ENCODE data around the gene SH3BP5L. TPM values are rescaled to one million over a fixed set of nuclear protein-coding genes. Genes with fewer than 3 reads are reported as not detected.
A peak's percentile ranks its signal among the peaks of the same experiment; 100 is the strongest.

The SH3BP5L gene
- total and polyA plus RNA-seq, 2 of the 13 experiments (the other 11 are each of a cell fraction or from before 2014, with no cell fraction given) = 10.3 to 14.9 TPM

DNA sequence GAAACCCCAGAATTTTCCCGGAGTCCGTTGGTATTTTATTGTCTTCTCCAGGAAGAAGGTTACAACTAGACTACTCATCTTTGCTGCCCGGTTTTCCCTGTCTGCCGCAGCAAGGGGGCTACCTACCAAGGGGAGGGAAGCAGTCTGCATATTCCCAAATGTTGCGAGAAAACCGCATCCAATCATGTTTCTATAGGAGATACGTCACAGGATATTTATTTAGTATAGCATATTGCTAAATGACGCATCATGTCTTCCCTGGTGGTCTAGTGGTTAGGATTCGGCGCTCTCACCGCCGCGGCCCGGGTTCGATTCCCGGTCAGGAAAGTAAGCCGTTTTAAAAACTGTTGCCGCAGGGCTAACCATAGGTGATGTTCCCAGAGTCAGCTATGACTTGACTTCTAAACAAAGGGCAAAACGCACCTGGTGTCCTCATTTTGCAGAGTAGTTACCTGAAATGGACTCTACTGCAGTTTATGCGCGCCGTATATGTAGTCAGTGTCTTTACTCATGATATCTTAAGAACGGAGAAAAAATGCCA, 48.3 kb upstream of the SH3BP5L start (continued):
- TF ChIP-seq ETS1 (CRISPR knock-in tag; IDR thresholded peaks at IDR 0.05) = no peak
- no peak for TF ChIP-seq GMEB1 (CRISPR knock-in tag; IDR thresholded peaks at IDR 0.05; ENCODE audit: borderline replicate concordance)
- no peak; the same call in 1 of the 2 replicates for TF ChIP-seq KDM5A (IDR thresholded peaks at IDR 0.05; ENCODE audit: borderline replicate concordance, low read length)
- peak; percentile 98; the same call in 1 of the 2 replicates for TF ChIP-seq ZBTB20 (CRISPR knock-in tag; IDR thresholded peaks at IDR 0.05; ENCODE audit: borderline replicate concordance, low read depth)
- no peak for TF ChIP-seq ZNF232 (CRISPR knock-in tag; IDR thresholded peaks at IDR 0.05; ENCODE audit: borderline replicate concordance)
- TF ChIP-seq FLYWCH1 (CRISPR knock-in tag; IDR thresholded peaks at IDR 0.05) = no peak
- no peak for TF ChIP-seq JDP2 (CRISPR knock-in tag; IDR thresholded peaks at IDR 0.05; ENCODE audit: borderline replicate concordance)
- TF ChIP-seq, protein P1, sequence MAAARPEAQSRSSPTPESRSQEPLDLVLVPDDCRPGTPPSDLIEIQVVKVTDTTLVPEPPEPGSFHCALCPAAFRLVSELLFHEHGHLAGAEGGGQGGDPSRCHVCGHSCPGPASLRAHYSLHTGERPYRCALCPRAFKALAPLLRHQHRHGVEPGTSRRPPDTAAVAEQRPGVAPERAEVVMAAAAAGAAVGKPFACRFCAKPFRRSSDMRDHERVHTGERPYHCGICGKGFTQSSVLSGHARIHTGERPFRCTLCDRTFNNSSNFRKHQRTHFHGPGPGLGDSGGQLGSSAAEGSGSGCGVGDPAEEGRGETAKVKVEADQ (CRISPR knock-in tag; IDR thresholded peaks at IDR 0.05; ENCODE audit: borderline replicate concordance) = no peak
- TF ChIP-seq, protein P2, sequence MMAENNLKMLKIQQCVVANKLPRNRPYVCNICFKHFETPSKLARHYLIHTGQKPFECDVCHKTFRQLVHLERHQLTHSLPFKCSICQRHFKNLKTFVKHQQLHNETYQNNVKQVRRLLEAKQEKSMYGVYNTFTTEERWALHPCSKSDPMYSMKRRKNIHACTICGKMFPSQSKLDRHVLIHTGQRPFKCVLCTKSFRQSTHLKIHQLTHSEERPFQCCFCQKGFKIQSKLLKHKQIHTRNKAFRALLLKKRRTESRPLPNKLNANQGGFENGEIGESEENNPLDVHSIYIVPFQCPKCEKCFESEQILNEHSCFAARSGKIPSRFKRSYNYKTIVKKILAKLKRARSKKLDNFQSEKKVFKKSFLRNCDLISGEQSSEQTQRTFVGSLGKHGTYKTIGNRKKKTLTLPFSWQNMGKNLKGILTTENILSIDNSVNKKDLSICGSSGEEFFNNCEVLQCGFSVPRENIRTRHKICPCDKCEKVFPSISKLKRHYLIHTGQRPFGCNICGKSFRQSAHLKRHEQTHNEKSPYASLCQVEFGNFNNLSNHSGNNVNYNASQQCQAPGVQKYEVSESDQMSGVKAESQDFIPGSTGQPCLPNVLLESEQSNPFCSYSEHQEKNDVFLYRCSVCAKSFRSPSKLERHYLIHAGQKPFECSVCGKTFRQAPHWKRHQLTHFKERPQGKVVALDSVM (CRISPR knock-in tag; IDR thresholded peaks at IDR 0.05) = no peak
- TF ChIP-seq ZNF710 (CRISPR knock-in tag; IDR thresholded peaks at IDR 0.05; ENCODE audit: borderline replicate concordance) = no peak
- TF ChIP-seq ZBTB8A (CRISPR knock-in tag; IDR thresholded peaks at IDR 0.05; ENCODE audit: borderline replicate concordance, low read depth) = no peak
- no peak for TF ChIP-seq ZNF446 (CRISPR knock-in tag; IDR thresholded peaks at IDR 0.05)
- TF ChIP-seq ZNF33B (CRISPR knock-in tag; IDR thresholded peaks at IDR 0.05) = no peak
- TF ChIP-seq ZNF556 (CRISPR knock-in tag; IDR thresholded peaks at IDR 0.05; ENCODE audit: borderline replicate concordance) = no peak
- no peak; the same call in 1 of the 2 replicates for TF ChIP-seq ISL2 (CRISPR knock-in tag; IDR thresholded peaks at IDR 0.05)
- no peak for TF ChIP-seq NR1H2 (CRISPR knock-in tag; IDR thresholded peaks at IDR 0.05; ENCODE audit: borderline replicate concordance, low read depth)
- no peak for TF ChIP-seq MYPOP (CRISPR knock-in tag; IDR thresholded peaks at IDR 0.05)
